Upper lobe of left lung (tissue), 6 donors: ENCODE measurements around the gene CPAMD8. TPM values are rescaled to one million over a fixed set of nuclear protein-coding genes. Genes with fewer than 3 reads are reported as not detected.

Experiments
- ATAC-seq, 2 donors: fragments of 200-7000 bp; cut with Tn5 transposase; one replicate each; pipeline ENCODE4 v1.9.1; 2022; ENCODE audit warnings: mild to moderate bottlenecking in 2 of 2, moderate library complexity in 2 of 2; ENCODE audit not compliant: low FRiP score in 2 of 2
- DNase-seq, 2 donors: peaks; one replicate each; pipeline ENCODE4 v3.0.0-alpha.2; 2019 to 2020
- H3K27ac ChIP-seq, 4 donors: fragments of 200-600 bp; sonication (generic); one replicate each; pipeline ENCODE4 v1.5.1; 2016 to 2019
- H3K27me3 ChIP-seq, 4 donors: fragments of 200-600 bp; sonication (generic); one replicate each; pipeline ENCODE4 v1.5.1; 2017 to 2019
- H3K36me3 ChIP-seq, 4 donors: fragments of 200-600 bp; sonication (generic); one replicate each; pipeline ENCODE4 v1.5.1; 2016 to 2019
- H3K4me1 ChIP-seq, 4 donors: fragments of 200-600 bp; sonication (generic); one replicate each; pipeline ENCODE4 v1.5.1; 2018 to 2019
- H3K4me3 ChIP-seq, 4 donors: fragments of 200-600 bp; sonication (generic); one replicate each; pipeline ENCODE4 v1.5.1; 2017 to 2019; ENCODE audit warnings: mild to moderate bottlenecking in 2 of 4, moderate library complexity in 1 of 4
- H3K9me3 ChIP-seq, 4 donors: fragments of 200-600 bp; sonication (generic); one replicate each; pipeline ENCODE4 v1.5.1; 2018 to 2019
- EP300 ChIP-seq, 4 donors: sonication (generic); formaldehyde crosslinking; IDR thresholded peaks; one replicate each; pipeline ENCODE4 v1.5.1; 2017; ENCODE audit warnings: antibody characterized with exemption in 4 of 4, control low read depth in 2 of 4
- POLR2A ChIP-seq, 4 donors: fragments of 450-650 bp; IDR thresholded peaks; one replicate each; pipeline ENCODE4 v1.5.1; 2016 to 2017; ENCODE audit warnings: antibody characterized with exemption in 4 of 4, mild to moderate bottlenecking in 2 of 4
- POLR2AphosphoS5 ChIP-seq, 2 donors: sonication (generic); formaldehyde crosslinking; IDR thresholded peaks; one replicate each; pipeline ENCODE4 v1.5.1; 2017; ENCODE audit warnings: antibody characterized with exemption in 2 of 2
- WGBS, 2 donors: methylation state at CpG; one replicate each; pipeline ENCODE4 v1.1.5; 2017 to 2018; 5-methylcytosine and 5-hydroxymethylcytosine counted together
- total RNA-seq, 6 donors: library from RNA; depleted of rRNA in 4 of 6; stranded (reverse); fragments of >200 nt in 4 of 6; gene quantifications; one replicate each; pipeline versions ENCODE4 v1.1.0 to v1.2.1, GENCODE V29; 2016 to 2021
- TF ChIP-seq, protein P1 (sequence below), 6 experiments: fragments of 450-650 bp in 4 of 6; fragments of 200-600 bp in 2 of 6; sonication (generic) in 2 of 6; IDR thresholded peaks; one replicate each; pipeline ENCODE4 v1.5.1; 2016 to 2019; ENCODE audit warnings: antibody characterized with exemption in 6 of 6
- donor health status: DM: no; HTN: no; CAD: no; lungs with moderate emphysema.
- donor health status: DM: no; HTN: yes; CAD: no; lungs with severe emphysema.

The CPAMD8 gene
- total RNA-seq, 6 donors from 2014 or later: 35.8 to 262 (median 61.1) TPM

GRCh38 chr19:17073869-17074633, 47.4 kb upstream of the CPAMD8 start:
- no peak for DNase-seq
- TF ChIP-seq POLR2A (IDR thresholded peaks at IDR 0.05): no peak
- TF ChIP-seq EP300 (IDR thresholded peaks at IDR 0.05): no peak
- TF ChIP-seq, protein P1, sequence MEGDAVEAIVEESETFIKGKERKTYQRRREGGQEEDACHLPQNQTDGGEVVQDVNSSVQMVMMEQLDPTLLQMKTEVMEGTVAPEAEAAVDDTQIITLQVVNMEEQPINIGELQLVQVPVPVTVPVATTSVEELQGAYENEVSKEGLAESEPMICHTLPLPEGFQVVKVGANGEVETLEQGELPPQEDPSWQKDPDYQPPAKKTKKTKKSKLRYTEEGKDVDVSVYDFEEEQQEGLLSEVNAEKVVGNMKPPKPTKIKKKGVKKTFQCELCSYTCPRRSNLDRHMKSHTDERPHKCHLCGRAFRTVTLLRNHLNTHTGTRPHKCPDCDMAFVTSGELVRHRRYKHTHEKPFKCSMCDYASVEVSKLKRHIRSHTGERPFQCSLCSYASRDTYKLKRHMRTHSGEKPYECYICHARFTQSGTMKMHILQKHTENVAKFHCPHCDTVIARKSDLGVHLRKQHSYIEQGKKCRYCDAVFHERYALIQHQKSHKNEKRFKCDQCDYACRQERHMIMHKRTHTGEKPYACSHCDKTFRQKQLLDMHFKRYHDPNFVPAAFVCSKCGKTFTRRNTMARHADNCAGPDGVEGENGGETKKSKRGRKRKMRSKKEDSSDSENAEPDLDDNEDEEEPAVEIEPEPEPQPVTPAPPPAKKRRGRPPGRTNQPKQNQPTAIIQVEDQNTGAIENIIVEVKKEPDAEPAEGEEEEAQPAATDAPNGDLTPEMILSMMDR (IDR thresholded peaks at IDR 0.05): no peak
- TF ChIP-seq POLR2AphosphoS5 (IDR thresholded peaks at IDR 0.05): no peak
- H3K27me3 ChIP-seq: no peaks in the 10 kb centered on the region
- peak overlapping the region; percentile 73 to 97 (median 89) for H3K27ac ChIP-seq
- WGBS, 2 donors: 65 to 89% methylated on average over 6 to 18 of the region's 18 CpGs
- H3K4me3 ChIP-seq: peak overlapping the region in 3 of 4 donors; percentile 67 to 94 (median 92)
- no peaks in the 10 kb centered on the region for H3K9me3 ChIP-seq
- H3K36me3 ChIP-seq: peaks cover 0 to 8% (median 2%) of the 10 kb centered on the region in 4 donors
- H3K4me1 ChIP-seq: peaks cover 33 to 44% (median 36%) of the 10 kb centered on the region in 4 donors
- ATAC-seq: no peak

DNA sequence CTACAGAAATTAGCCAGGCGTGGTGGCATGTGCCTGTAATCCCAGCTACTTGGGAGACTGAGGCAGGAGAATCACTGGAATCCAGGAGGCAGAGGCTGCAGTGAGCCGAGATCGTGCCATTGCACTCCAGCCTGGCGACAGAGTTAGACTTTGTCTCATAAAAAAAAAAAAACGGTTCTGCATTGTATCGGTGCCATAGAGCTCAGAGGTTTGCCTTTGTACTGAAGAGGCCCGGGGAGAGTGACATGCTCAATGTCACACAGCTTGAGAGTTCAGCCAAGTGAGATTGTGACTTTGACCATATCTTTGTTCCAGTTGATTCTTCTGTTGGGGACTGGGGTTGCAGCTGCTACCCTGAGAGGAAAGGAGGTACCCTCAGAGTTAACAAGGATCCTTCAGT, 44.3 kb upstream of the CPAMD8 start:
- no peak for ATAC-seq
- peaks cover 0 to 15% (median 7%) of the 10 kb centered on the region in 4 donors for H3K36me3 ChIP-seq
- WGBS, 2 donors: 88 to 94% methylated on average over 7 of the region's 7 CpGs

DNA sequence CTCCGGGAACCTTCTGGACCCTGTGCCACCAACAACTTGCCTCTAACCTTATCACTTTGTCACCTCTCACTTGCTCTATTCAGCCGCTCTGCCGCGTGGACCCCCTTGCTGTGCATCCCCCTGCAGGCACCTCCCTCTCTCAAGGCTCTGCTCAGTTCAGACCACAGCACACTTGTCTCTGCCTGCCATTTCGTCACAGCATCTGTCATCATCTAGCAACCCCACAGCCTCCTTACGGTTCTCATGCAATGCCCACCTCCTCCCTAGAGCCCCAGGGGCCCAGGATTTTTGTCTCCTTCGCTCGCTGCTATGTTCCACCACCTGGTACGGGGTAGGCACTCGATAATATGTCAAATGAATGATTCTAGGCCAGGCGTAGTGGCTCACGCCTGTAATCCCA, 43.8 kb upstream of the CPAMD8 start:
- DNase-seq: no peak
- Histone ChIP-seq H3K4me3 (no peak overlapping the region), H3K4me1 (peaks cover 8 to 15% (median 12%) of the 10 kb centered on the region in 4 donors), H3K27me3 (no peaks in the 10 kb centered on the region), H3K9me3 (no peaks in the 10 kb centered on the region), H3K36me3 (peaks cover 0 to 15% (median 7%) of the 10 kb centered on the region in 4 donors), H3K27ac (no peak overlapping the region)
- no peak for ATAC-seq
- 90 to 92% methylated on average over 12 of the region's 12 CpGs for WGBS, 2 donors
- TF ChIP-seq, protein P1 (IDR thresholded peaks at IDR 0.05): no peak
- TF ChIP-seq EP300 (IDR thresholded peaks at IDR 0.05): no peak
- no peak for TF ChIP-seq POLR2AphosphoS5 (IDR thresholded peaks at IDR 0.05)
- TF ChIP-seq POLR2A (IDR thresholded peaks at IDR 0.05): no peak

More for the DNA sequence above, 44.3 kb upstream of the CPAMD8 start:
- Histone ChIP-seq H3K27me3 (no peaks in the 10 kb centered on the region), H3K4me3 (no peak overlapping the region), H3K27ac (no peak overlapping the region), H3K4me1 (peaks cover 8 to 15% (median 12%) of the 10 kb centered on the region in 4 donors), H3K9me3 (no peaks in the 10 kb centered on the region)
- no peak for DNase-seq
- no peak for TF ChIP-seq POLR2A (IDR thresholded peaks at IDR 0.05)
- TF ChIP-seq, protein P1 (IDR thresholded peaks at IDR 0.05): no peak
- TF ChIP-seq POLR2AphosphoS5 (IDR thresholded peaks at IDR 0.05): no peak
- no peak for TF ChIP-seq EP300 (IDR thresholded peaks at IDR 0.05)

DNA sequence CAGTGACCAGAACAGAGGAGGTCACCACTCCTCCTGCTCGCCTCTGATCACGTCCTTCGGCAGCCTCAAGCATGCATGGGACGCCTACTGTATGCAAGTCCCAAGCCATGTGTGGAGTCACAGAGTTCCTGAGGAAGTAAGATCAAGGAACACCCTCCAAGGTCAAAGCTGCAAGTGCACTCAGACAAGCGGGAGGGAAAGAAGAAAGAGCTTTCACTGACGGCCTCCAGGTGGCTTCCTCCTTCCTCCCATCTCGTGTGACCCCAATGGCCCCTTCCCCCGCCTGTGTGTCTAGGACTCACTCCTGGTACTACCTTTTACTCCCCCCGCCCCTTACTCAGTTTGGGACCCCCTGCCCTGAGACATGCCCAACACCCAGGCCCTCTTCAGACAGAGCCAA, 42.6 kb upstream of the CPAMD8 start:
- Histone ChIP-seq H3K27me3 (no peaks in the 10 kb centered on the region), H3K36me3 (peaks cover 0 to 15% (median 7%) of the 10 kb centered on the region in 4 donors), H3K9me3 (no peaks in the 10 kb centered on the region), H3K27ac (no peak overlapping the region), H3K4me3 (no peak overlapping the region), H3K4me1 (peaks cover 4 to 10% (median 7%) of the 10 kb centered on the region in 4 donors)
- ATAC-seq (no peak), DNase-seq (no peak)
- 81 to 87% methylated on average over 9 of the region's 9 CpGs for WGBS, 2 donors
- no peak for TF ChIP-seq POLR2AphosphoS5 (IDR thresholded peaks at IDR 0.05)

GRCh38 chr19:17063428-17063827, 36.8 kb upstream of the CPAMD8 start:
- no peak for DNase-seq
- H3K36me3 ChIP-seq: peaks cover 3 to 25% (median 12%) of the 10 kb centered on the region in 4 donors
- no peaks in the 10 kb centered on the region for H3K27me3 ChIP-seq
- H3K4me3 ChIP-seq: no peak overlapping the region
- no peaks in the 10 kb centered on the region for H3K9me3 ChIP-seq
- TF ChIP-seq POLR2A (IDR thresholded peaks at IDR 0.05): no peak
- TF ChIP-seq, protein P1 (IDR thresholded peaks at IDR 0.05): no peak
- no peak for ATAC-seq
- H3K4me1 ChIP-seq: peaks cover 0 to 4% (median 0%) of the 10 kb centered on the region in 4 donors
- WGBS, 2 donors: 87 to 92% methylated on average over 2 of the region's 2 CpGs
- H3K27ac ChIP-seq: no peak overlapping the region
